SK-N-SH (cell line): ENCODE measurements around the gene UQCR11. TPM values are rescaled to one million over a fixed set of nuclear protein-coding genes. Genes with fewer than 3 reads are reported as not detected.

Experiments used
- CTCF ChIA-PET: fragments of 300-600, 350-600 bp; formaldehyde crosslinking; extraction: SDS; loops from one replicate; lab custom pipeline; 2021; lab: Yijun Ruan, JAX
- POLR2A ChIA-PET: fragments of 350-600 bp; sonication (Branson Sonifier 250); formaldehyde crosslinking; extraction: SDS; loops from one replicate; lab custom pipeline; 2020; ENCODE audit warnings: antibody characterized with exemption, inconsistent platforms; lab: Yijun Ruan, JAX
- DNase-seq: peaks from one replicate; pipeline ENCODE4 v3.0.0; 2012
- H2AFZ ChIP-seq: fragments of 200-600 bp; sonication (generic); 2 replicates; pipeline ENCODE4 v1.8.1; 2016; ENCODE audit warnings: antibody characterized with exemption, mild to moderate bottlenecking, low read depth
- H3F3A ChIP-seq: fragments of 200-600 bp; sonication (generic); replicated peaks from 2 replicates; pipeline ENCODE3; 2016; ENCODE audit warnings: antibody characterized with exemption, mild to moderate bottlenecking; ENCODE audit not compliant: insufficient read depth
- H3K27ac ChIP-seq, 2 experiments: fragments of 200-500 bp in 1 of 2; fragments of 200-600 bp in 1 of 2; sonication (Bioruptor generic) in 1 of 2; sonication (generic), shearing (Covaris generic) in 1 of 2; 2 replicates each; pipeline versions ENCODE4 v1.5.1 to v1.6.1; 2014 to 2016; ENCODE audit warnings: low read depth in 2 of 2, inconsistent platforms in 1 of 2, low read length in 1 of 2, mild to moderate bottlenecking in 1 of 2, mixed read lengths in 1 of 2
- H3K27me3 ChIP-seq: fragments of 200-600 bp; sonication (generic), shearing (Covaris generic); 2 replicates; pipeline ENCODE4 v1.6.1; 2016; ENCODE audit warnings: mixed run types; ENCODE audit not compliant: insufficient read depth
- H3K36me3 ChIP-seq, 2 experiments: fragments of 200-500 bp in 1 of 2; fragments of 200-600 bp in 1 of 2; sonication (Bioruptor generic) in 1 of 2; sonication (generic) in 1 of 2; replicated peaks in 1 of 2; 2 replicates each; pipeline versions ENCODE3 to v1.5.1; 2014 to 2016; ENCODE audit warnings: low read length in 1 of 2, mild to moderate bottlenecking in 1 of 2; ENCODE audit not compliant: insufficient read depth in 2 of 2, control insufficient read depth in 1 of 2
- H3K4me1 ChIP-seq, 2 experiments: fragments of 200-500 bp in 1 of 2; fragments of 200-600 bp in 1 of 2; sonication (Bioruptor generic) in 1 of 2; sonication (generic), shearing (Covaris generic) in 1 of 2; 2 replicates each; pipeline versions ENCODE4 v1.5.1 to v1.6.1; 2014 to 2016; ENCODE audit warnings: low read depth in 1 of 2, low read length in 1 of 2, mixed run types in 1 of 2; ENCODE audit not compliant: insufficient read depth in 2 of 2, control insufficient read depth in 1 of 2
- H3K4me2 ChIP-seq: fragments of 200-600 bp; sonication (generic), shearing (Covaris generic); 2 replicates; pipeline ENCODE4 v1.6.1; 2017; ENCODE audit warnings: mixed run types
- H3K4me3 ChIP-seq, 2 experiments: fragments of 200-500 bp in 1 of 2; fragments of 200-600 bp in 1 of 2; sonication (Bioruptor generic) in 1 of 2; sonication (generic), shearing (Covaris generic) in 1 of 2; 2 replicates each; pipeline versions ENCODE4 v1.5.1 to v1.8.1; 2014 to 2016; ENCODE audit warnings: low read depth in 2 of 2, inconsistent platforms in 1 of 2, low read length in 1 of 2, mild to moderate bottlenecking in 1 of 2, mixed read lengths in 1 of 2, moderate library complexity in 1 of 2
- H3K79me2 ChIP-seq: fragments of 200-600 bp; sonication (generic); 2 replicates; pipeline ENCODE4 v1.8.1; 2017; ENCODE audit warnings: mild to moderate bottlenecking; ENCODE audit not compliant: insufficient read depth
- H3K9ac ChIP-seq: fragments of 200-600 bp; sonication (generic); 2 replicates; pipeline ENCODE4 v1.6.1; 2017; ENCODE audit warnings: mixed run types
- H3K9me2 ChIP-seq: fragments of 200-600 bp; sonication (generic); 2 replicates; pipeline ENCODE4 v1.6.1; 2017; ENCODE audit warnings: mixed run types
- H3K9me3 ChIP-seq: fragments of 200-600 bp; sonication (generic); 2 replicates; pipeline ENCODE4 v1.6.1; 2017; ENCODE audit warnings: mixed run types, mild to moderate bottlenecking, moderate library complexity
- H4K20me1 ChIP-seq: fragments of 200-600 bp; sonication (generic); 2 replicates; pipeline ENCODE4 v1.6.1; 2017; ENCODE audit warnings: mild to moderate bottlenecking, mixed run types; ENCODE audit not compliant: insufficient read depth
- CTCF ChIP-seq: fragments of 200-600 bp; sonication (generic); IDR thresholded peaks from 2 replicates; pipeline ENCODE4 v1.6.1; 2017; ENCODE audit warnings: antibody characterized with exemption, mild to moderate bottlenecking, moderate library complexity
- ELF1 ChIP-seq: IDR thresholded peaks from 2 replicates; pipeline ENCODE4 v1.4.0; 2012
- FOSL2 ChIP-seq: IDR thresholded peaks from 2 replicates; pipeline ENCODE4 v1.4.0; 2012; ENCODE audit warnings: low read depth, mild to moderate bottlenecking, moderate library complexity, borderline replicate concordance
- MEF2A ChIP-seq: IDR thresholded peaks from 2 replicates; pipeline ENCODE4 v1.4.0; 2012; ENCODE audit warnings: low read depth, borderline replicate concordance
- MXI1 ChIP-seq: IDR thresholded peaks from 2 replicates; pipeline ENCODE4 v1.6.1; 2012; ENCODE audit warnings: mild to moderate bottlenecking, low read depth, low read length, improper control_type of control experiment
- NRF1 ChIP-seq: IDR thresholded peaks from 2 replicates; pipeline ENCODE4 v1.6.1; 2012; ENCODE audit warnings: low read depth, mild to moderate bottlenecking, low read length
- POLR2AphosphoS5 ChIP-seq: IDR thresholded peaks from 2 replicates; pipeline ENCODE4 v1.6.1; 2012; ENCODE audit warnings: low read depth, low read length
- RFX5 ChIP-seq: IDR thresholded peaks from 2 replicates; pipeline ENCODE4 v1.6.1; 2012; ENCODE audit warnings: mild to moderate bottlenecking, improper control_type of control experiment, low read length
- RXRA ChIP-seq: IDR thresholded peaks from 2 replicates; pipeline ENCODE4 v1.4.0; 2012; ENCODE audit warnings: low read depth, mild to moderate bottlenecking, borderline replicate concordance
- SIN3A ChIP-seq: IDR thresholded peaks from 2 replicates; pipeline ENCODE4 v1.6.1; 2012; ENCODE audit warnings: low read depth, mild to moderate bottlenecking, low read length, moderate library complexity, borderline replicate concordance
- SMC3 ChIP-seq: IDR thresholded peaks from 2 replicates; pipeline ENCODE4 v1.6.1; 2012; ENCODE audit warnings: low read depth, low read length, improper control_type of control experiment
- TEAD4 ChIP-seq: IDR thresholded peaks from 2 replicates; pipeline ENCODE4 v1.4.0; 2012; ENCODE audit warnings: mild to moderate bottlenecking, borderline replicate concordance; ENCODE audit not compliant: insufficient read depth
- WGBS: methylation state at CpG from one replicate; pipeline ENCODE4 v1.1.6; 2017; ENCODE audit warnings: low lambda C conversion rate; 5-methylcytosine and 5-hydroxymethylcytosine counted together
- polyA plus RNA-seq, 3 experiments: library from polyadenylated mRNA; depleted of rRNA; stranded (reverse); fragments of >200 nt; gene quantifications; 2 replicates each; pipeline ENCODE4 v1.2.3, GENCODE V29; 2012
- TF ChIP-seq, protein P1 (sequence below): IDR thresholded peaks from 2 replicates; pipeline ENCODE4 v1.4.0; 2012; ENCODE audit warnings: low read depth
- TF ChIP-seq, protein P2 (sequence below): fragments of 150-350 bp; IDR thresholded peaks from 2 replicates; pipeline ENCODE4 v1.6.1; 2017; ENCODE audit warnings: antibody characterized with exemption, low read length, low read depth, borderline replicate concordance
- TF ChIP-seq, protein P3 (sequence below): IDR thresholded peaks from 2 replicates; pipeline ENCODE4 v1.4.0; 2012; ENCODE audit warnings: low read depth, borderline replicate concordance
- TF ChIP-seq, protein P4 (sequence below): IDR thresholded peaks from 2 replicates; pipeline ENCODE4 v1.4.0; 2012; ENCODE audit warnings: low read depth, borderline replicate concordance

UQCR11 gene
- polyA plus RNA-seq, 1 of the 3 experiments (the other 2 are of a cell fraction) = 372 TPM

- Histone ChIP-seq H3K79me2 (peaks cover 39% of the 10 kb centered on the region), H3K4me1 (peaks cover 0 to 12% of the 10 kb centered on the region in 2 experiments; a peak in 2 of 4 replicates), H3K36me3 (no peaks in the 10 kb centered on the region), H3K4me2 (peak within 1 kb of the TSS; percentile 95), H3F3A (peaks cover 7% of the 10 kb centered on the region), H3K9me2 (no peaks in the 10 kb centered on the region), H3K27ac (peak within 1 kb of the TSS; percentile 86), H4K20me1 (peaks cover 29% of the 10 kb centered on the region), H3K9me3 (no peaks in the 10 kb centered on the region), H2AFZ (no peak within 1 kb of the TSS), H3K4me3 (peak within 1 kb of the TSS; percentile 66 to 93), H3K27me3 (no peaks in the 10 kb centered on the region), H3K9ac (peak within 1 kb of the TSS; percentile 99)
- TF ChIP-seq ELF1 (no peak), NRF1 (peak; percentile 65), RFX5 (no peak), RXRA (no peak), SMC3 (no peak), SIN3A (no peak), TEAD4 (no peak), MEF2A (no peak), POLR2AphosphoS5 (0 out of 2 replicates have a peak, but pooled peaks have one; percentile 12), MXI1 (peak; percentile 87), CTCF (no peak), FOSL2 (no peak)
- TF ChIP-seq, protein P1, sequence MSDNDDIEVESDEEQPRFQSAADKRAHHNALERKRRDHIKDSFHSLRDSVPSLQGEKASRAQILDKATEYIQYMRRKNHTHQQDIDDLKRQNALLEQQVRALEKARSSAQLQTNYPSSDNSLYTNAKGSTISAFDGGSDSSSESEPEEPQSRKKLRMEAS = peak; percentile 98
- TF ChIP-seq, protein P2, sequence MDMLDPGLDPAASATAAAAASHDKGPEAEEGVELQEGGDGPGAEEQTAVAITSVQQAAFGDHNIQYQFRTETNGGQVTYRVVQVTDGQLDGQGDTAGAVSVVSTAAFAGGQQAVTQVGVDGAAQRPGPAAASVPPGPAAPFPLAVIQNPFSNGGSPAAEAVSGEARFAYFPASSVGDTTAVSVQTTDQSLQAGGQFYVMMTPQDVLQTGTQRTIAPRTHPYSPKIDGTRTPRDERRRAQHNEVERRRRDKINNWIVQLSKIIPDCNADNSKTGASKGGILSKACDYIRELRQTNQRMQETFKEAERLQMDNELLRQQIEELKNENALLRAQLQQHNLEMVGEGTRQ = no peak
- TF ChIP-seq, protein P3, sequence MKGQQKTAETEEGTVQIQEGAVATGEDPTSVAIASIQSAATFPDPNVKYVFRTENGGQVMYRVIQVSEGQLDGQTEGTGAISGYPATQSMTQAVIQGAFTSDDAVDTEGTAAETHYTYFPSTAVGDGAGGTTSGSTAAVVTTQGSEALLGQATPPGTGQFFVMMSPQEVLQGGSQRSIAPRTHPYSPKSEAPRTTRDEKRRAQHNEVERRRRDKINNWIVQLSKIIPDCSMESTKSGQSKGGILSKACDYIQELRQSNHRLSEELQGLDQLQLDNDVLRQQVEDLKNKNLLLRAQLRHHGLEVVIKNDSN = peak; percentile 63
- TF ChIP-seq, protein P4, sequence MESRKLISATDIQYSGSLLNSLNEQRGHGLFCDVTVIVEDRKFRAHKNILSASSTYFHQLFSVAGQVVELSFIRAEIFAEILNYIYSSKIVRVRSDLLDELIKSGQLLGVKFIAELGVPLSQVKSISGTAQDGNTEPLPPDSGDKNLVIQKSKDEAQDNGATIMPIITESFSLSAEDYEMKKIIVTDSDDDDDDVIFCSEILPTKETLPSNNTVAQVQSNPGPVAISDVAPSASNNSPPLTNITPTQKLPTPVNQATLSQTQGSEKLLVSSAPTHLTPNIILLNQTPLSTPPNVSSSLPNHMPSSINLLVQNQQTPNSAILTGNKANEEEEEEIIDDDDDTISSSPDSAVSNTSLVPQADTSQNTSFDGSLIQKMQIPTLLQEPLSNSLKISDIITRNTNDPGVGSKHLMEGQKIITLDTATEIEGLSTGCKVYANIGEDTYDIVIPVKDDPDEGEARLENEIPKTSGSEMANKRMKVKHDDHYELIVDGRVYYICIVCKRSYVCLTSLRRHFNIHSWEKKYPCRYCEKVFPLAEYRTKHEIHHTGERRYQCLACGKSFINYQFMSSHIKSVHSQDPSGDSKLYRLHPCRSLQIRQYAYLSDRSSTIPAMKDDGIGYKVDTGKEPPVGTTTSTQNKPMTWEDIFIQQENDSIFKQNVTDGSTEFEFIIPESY = no peak
- ChIA-PET CTCF (interaction anchor here (1.1 kb wide), 2 partner anchors 8 to 23 kb away, joined by 3 read pairs; no protein-coding TSS in a partner anchor), POLR2A (no interaction called here)
- DNase-seq = peak; percentile 100
- 41% methylated on average over 12 of the region's 63 CpGs for WGBS
Observed at GRCh38 chr19:1568320-1569019, 36.8 kb downstream of the UQCR11 start, which contains the start of gene MEX3D. Gene MEX3D (minus strand): TSS chr19:1568325. CDS start chr19:1568058, 267 bp downstream.
